Smooth muscle cell (in vitro differentiated cells): ENCODE data around the gene CHCHD6. TPM values are rescaled to one million over a fixed set of nuclear protein-coding genes. Genes with fewer than 3 reads are reported as not detected.

ENCODE experiments used
- DNase-seq: peaks from one replicate; lab custom pipeline; 2025; ENCODE audit not compliant: unreplicated experiment; lab: John Stamatoyannopoulos, UW
- H2AFZ ChIP-seq: fragments of 200-600 bp; sonication (generic); 2 replicates; pipeline ENCODE4 v1.6.0; 2016; ENCODE audit warnings: antibody characterized with exemption, low read depth, mild to moderate bottlenecking
- H3F3A ChIP-seq: fragments of 200-600 bp; sonication (generic); 2 replicates; pipeline ENCODE4 v1.6.0; 2017; ENCODE audit warnings: antibody characterized with exemption, low read depth
- H3K27ac ChIP-seq: fragments of 200-600 bp; sonication (generic); 2 replicates; pipeline ENCODE4 v1.5.1; 2016; ENCODE audit warnings: low read depth, mild to moderate bottlenecking
- H3K27me3 ChIP-seq: fragments of 200-600 bp; sonication (generic); 2 replicates; pipeline ENCODE4 v1.6.1; 2016; ENCODE audit warnings: low read depth, mild to moderate bottlenecking
- H3K36me3 ChIP-seq: fragments of 200-600 bp; sonication (generic); 2 replicates; pipeline ENCODE4 v1.5.1; 2016; ENCODE audit warnings: low read depth
- H3K4me1 ChIP-seq: fragments of 200-600 bp; sonication (generic); 2 replicates; pipeline ENCODE4 v1.5.1; 2016; ENCODE audit warnings: low read depth
- H3K4me2 ChIP-seq: fragments of 200-600 bp; sonication (generic); 2 replicates; pipeline ENCODE4 v1.6.0; 2016; ENCODE audit warnings: mild to moderate bottlenecking
- H3K4me3 ChIP-seq: fragments of 200-600 bp; sonication (generic); 2 replicates; pipeline ENCODE4 v1.5.1; 2016; ENCODE audit warnings: mild to moderate bottlenecking
- H3K79me2 ChIP-seq: fragments of 200-600 bp; sonication (generic); 2 replicates; pipeline ENCODE4 v1.6.0; 2016; ENCODE audit warnings: low read depth, mild to moderate bottlenecking
- H3K9ac ChIP-seq: fragments of 200-600 bp; sonication (generic); 2 replicates; pipeline ENCODE4 v1.6.0; 2016; ENCODE audit warnings: low read depth
- H3K9me3 ChIP-seq: fragments of 200-600 bp; sonication (generic); replicated peaks from 2 replicates; pipeline ENCODE4 v1.5.1; 2016; ENCODE audit warnings: low read depth
- H4K20me1 ChIP-seq: fragments of 200-600 bp; sonication (generic); 2 replicates; pipeline ENCODE4 v1.6.0; 2016; ENCODE audit warnings: low read depth
- CTCF ChIP-seq: fragments of 200-600 bp; sonication (generic); IDR thresholded peaks from 2 replicates; pipeline ENCODE4 v1.5.1; 2017; ENCODE audit warnings: borderline replicate concordance, mild to moderate bottlenecking, antibody characterized with exemption; ENCODE audit not compliant: insufficient read depth, poor library complexity, severe bottlenecking
- WGBS: methylation state at CpG from one replicate; pipeline ENCODE4 v1.1.7; 2016; ENCODE audit warnings: low lambda C conversion rate; 5-methylcytosine and 5-hydroxymethylcytosine counted together
- polyA plus RNA-seq: library from polyadenylated mRNA; unstranded; fragments of >200 nt; fragmentation: Nextera tagmentation; extraction: Ambion mirVana; gene quantifications from 2 replicates; pipeline ENCODE4 v1.2.1, GENCODE V29; 2016
- total RNA-seq: library from RNA; depleted of rRNA; stranded (reverse); fragments of >200 nt; gene quantifications from 2 replicates; pipeline ENCODE4 v1.2.3, GENCODE V29; 2014

CHCHD6 gene
- total and polyA plus RNA-seq, 2 experiments from 2014 or later, result 6.7 to 27.2 TPM

- Histone ChIP-seq H3K36me3 (no peaks in the 10 kb centered on the region), H3K4me2 (no peak overlapping the region), H3F3A (no peaks in the 10 kb centered on the region), H3K4me1 (no peaks in the 10 kb centered on the region), H3K9ac (no peak overlapping the region), H3K4me3 (no peak overlapping the region), H4K20me1 (no peaks in the 10 kb centered on the region), H3K27me3 (no peaks in the 10 kb centered on the region), H3K79me2 (no peaks in the 10 kb centered on the region), H3K27ac (no peak overlapping the region), H3K9me3 (no peaks in the 10 kb centered on the region), H2AFZ (no peak overlapping the region)
- no peak for TF ChIP-seq CTCF
- no peak for DNase-seq
- WGBS, result 97% methylated on average over 5 of the region's 5 CpGs
Measured at GRCh38 chr3:126951561-126951960, 247.5 kb downstream of the CHCHD6 start.

- H3K4me1 ChIP-seq, result no peaks in the 10 kb centered on the region
- H3K79me2 ChIP-seq, result no peaks in the 10 kb centered on the region
- H3K36me3 ChIP-seq, result no peaks in the 10 kb centered on the region
- no peak overlapping the region for H3K27ac ChIP-seq
- no peak overlapping the region for H3K9ac ChIP-seq
- no peaks in the 10 kb centered on the region for H4K20me1 ChIP-seq
- WGBS, result 94% methylated on average over 10 of the region's 10 CpGs
- H3K4me3 ChIP-seq, result no peak overlapping the region
- H3F3A ChIP-seq, result no peaks in the 10 kb centered on the region
- no peaks in the 10 kb centered on the region for H3K27me3 ChIP-seq
- no peak overlapping the region for H2AFZ ChIP-seq
- no peak for DNase-seq
- TF ChIP-seq CTCF, result no peak
- H3K9me3 ChIP-seq, result no peaks in the 10 kb centered on the region
- H3K4me2 ChIP-seq, result no peak overlapping the region
Measured at GRCh38 chr3:126952261-126952982, 248.4 kb downstream of the CHCHD6 start.

GRCh38 chr3:126952983-126953660 lies 249.1 kb downstream of the CHCHD6 start:
- H2AFZ ChIP-seq, result no peak overlapping the region
- no peaks in the 10 kb centered on the region for H3K36me3 ChIP-seq
- no peak for DNase-seq
- TF ChIP-seq CTCF, result no peak
- H3K79me2 ChIP-seq, result no peaks in the 10 kb centered on the region
- no peaks in the 10 kb centered on the region for H4K20me1 ChIP-seq
- 98% methylated on average over 12 of the region's 12 CpGs for WGBS
- no peak overlapping the region for H3K4me2 ChIP-seq
- no peak overlapping the region for H3K4me3 ChIP-seq
- H3F3A ChIP-seq, result no peaks in the 10 kb centered on the region
- H3K27ac ChIP-seq, result no peak overlapping the region
- no peak overlapping the region for H3K9ac ChIP-seq
- H3K27me3 ChIP-seq, result no peaks in the 10 kb centered on the region
- H3K9me3 ChIP-seq, result no peaks in the 10 kb centered on the region
- no peaks in the 10 kb centered on the region for H3K4me1 ChIP-seq
